H1 (cell line): ENCODE data around the gene SRGAP3. TPM values are rescaled to one million over a fixed set of nuclear protein-coding genes. Genes with fewer than 3 reads are reported as not detected.

Source experiments
- BRCA1 ChIP-seq: IDR thresholded peaks from 2 replicates; pipeline ENCODE4 v1.6.1; 2012; ENCODE audit warnings: low read depth, low read length, improper control_type of control experiment
- GABPA ChIP-seq: IDR thresholded peaks from 2 replicates; pipeline ENCODE4 v1.6.1; 2011; ENCODE audit warnings: mild to moderate bottlenecking, low read length, moderate library complexity, borderline replicate concordance; ENCODE audit not compliant: insufficient read depth
- JUND ChIP-seq: IDR thresholded peaks from 2 replicates; pipeline ENCODE4 v1.6.1; 2011; ENCODE audit warnings: mild to moderate bottlenecking, improper control_type of control experiment, low read length
- KDM5A ChIP-seq: fragments of 200-600 bp; IDR thresholded peaks from 2 replicates; pipeline ENCODE4 v1.7.1; 2012; ENCODE audit warnings: mild to moderate bottlenecking, low read length, inconsistent platforms, mixed read lengths
- NANOG ChIP-seq: IDR thresholded peaks from 2 replicates; pipeline ENCODE4 v1.6.1; 2011; ENCODE audit warnings: low read length, low read depth, mild to moderate bottlenecking, inconsistent platforms; ENCODE audit not compliant: insufficient read depth, poor library complexity, severe bottlenecking
- RBBP5 ChIP-seq: IDR thresholded peaks from 2 replicates; pipeline ENCODE4 v1.7.1; 2012; ENCODE audit warnings: low read depth, mild to moderate bottlenecking, inconsistent platforms, low read length, moderate library complexity, borderline replicate concordance
- SP2 ChIP-seq: IDR thresholded peaks from 2 replicates; pipeline ENCODE4 v1.6.1; 2012; ENCODE audit warnings: mild to moderate bottlenecking, low read length, inconsistent platforms
- polyA plus RNA-seq, 7 experiments: library from polyadenylated mRNA; depleted of rRNA in 3 of 7; stranded (reverse) in 5 of 7; unstranded in 2 of 7; fragments of >200 nt in 5 of 7; fragments of 200-250 nt in 2 of 7; gene quantifications; 1 replicate in 5 of 7; 2 replicates in 1 of 7; 4 replicates in 1 of 7; pipeline versions ENCODE4 v1.2.1 to v1.2.3, GENCODE V29; 2011 to 2013; ENCODE audit warnings: missing spikeins in 2 of 7, mixed read lengths in 2 of 7
- total RNA-seq: library from RNA; stranded (reverse); fragmentation: NEBNext Ultra II Directional; extraction: Animal tissue kit (Norgen Biotek cat#: 25700); gene quantifications from 2 replicates; pipeline ENCODE4 v1.2.1, GENCODE V29; 2021

Gene SRGAP3
- total and polyA plus RNA-seq, 2 of the 8 experiments (the other 6 are each of a cell fraction or from before 2014, with no cell fraction given): 5.8 to 11.4 TPM

DNA sequence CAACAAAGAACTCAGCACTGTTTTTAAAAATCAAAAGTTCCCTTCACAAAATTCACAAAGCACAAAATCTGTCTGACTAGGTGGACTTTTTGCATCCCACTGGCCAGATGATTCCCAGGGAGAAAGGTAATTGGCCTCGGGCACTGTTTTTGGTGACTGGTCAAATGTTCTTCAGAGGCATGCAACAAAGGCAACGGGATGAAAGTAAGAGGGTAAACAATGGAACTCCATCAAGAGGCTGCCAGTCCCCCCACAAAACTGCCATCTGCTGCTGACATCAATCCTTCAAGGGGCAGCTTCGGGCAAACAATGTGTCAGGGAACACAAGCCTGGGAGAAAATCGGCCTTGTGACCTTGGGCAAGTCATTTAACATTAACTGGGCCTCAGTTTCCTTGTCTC lies 3.3 kb downstream of the SRGAP3 start (continued):
- no peak for TF ChIP-seq KDM5A
- TF ChIP-seq GABPA: no peak
- TF ChIP-seq SP2: no peak
- no peak for TF ChIP-seq BRCA1
- no peak for TF ChIP-seq JUND
- TF ChIP-seq NANOG: no peak
- TF ChIP-seq RBBP5: no peak
